Activated CD8-positive, alpha-beta memory T cell treated with anti-CD3 and anti-CD28 coated beads, Interleukin-2, amount 50 U/mL, for 24 hours (primary cell): ENCODE data around the gene MANBA.

Experiments used
- DNase-seq: peaks from one replicate; pipeline ENCODE4 v3.0.0-alpha.2; 2020; ENCODE audit errors: extremely low read depth

MANBA gene

GRCh38 chr4:102760645-102761295 lies at the start of gene MANBA:
Gene MANBA (minus strand): TSS chr4:102760968. CDS start chr4:102760894, 74 bp downstream.
- DNase-seq = peak; percentile 67

- DNase-seq = no peak
Observed at GRCh38 chr4:102809691-102810090, 48.9 kb upstream of the MANBA start.

- DNase-seq = no peak
Observed at GRCh38 chr4:102809190-102809589, 48.4 kb upstream of the MANBA start.

- DNase-seq = no peak
Observed at GRCh38 chr4:102808009-102808408, 47.2 kb upstream of the MANBA start.

- no peak for DNase-seq
Observed at GRCh38 chr4:102807345-102807744, 46.6 kb upstream of the MANBA start.

- no peak for DNase-seq
Observed at GRCh38 chr4:102799816-102800215, 39.0 kb upstream of the MANBA start.

- no peak for DNase-seq
Observed at GRCh38 chr4:102794999-102795398, 34.2 kb upstream of the MANBA start.

GRCh38 chr4:102792361-102792936 lies 31.7 kb upstream of the MANBA start:
- DNase-seq = no peak

- DNase-seq = no peak
Observed at GRCh38 chr4:102791318-102791835, 30.6 kb upstream of the MANBA start.

GRCh38 chr4:102789317-102789717 lies 28.5 kb upstream of the MANBA start:
- no peak for DNase-seq

GRCh38 chr4:102787944-102788343 lies 27.2 kb upstream of the MANBA start:
- DNase-seq = no peak

- DNase-seq = no peak
Observed at GRCh38 chr4:102787096-102787881, 26.5 kb upstream of the MANBA start.

- DNase-seq = no peak
Observed at GRCh38 chr4:102786279-102786678, 25.5 kb upstream of the MANBA start.

- DNase-seq = no peak
Observed at GRCh38 chr4:102783006-102783405, 22.2 kb upstream of the MANBA start.

GRCh38 chr4:102781570-102781969 lies 20.8 kb upstream of the MANBA start:
- DNase-seq = no peak

- no peak for DNase-seq
Observed at GRCh38 chr4:102780476-102781144, 19.8 kb upstream of the MANBA start.

- DNase-seq = no peak
Observed at GRCh38 chr4:102779204-102779603, 18.4 kb upstream of the MANBA start.

GRCh38 chr4:102778720-102779119 lies 18.0 kb upstream of the MANBA start:
- DNase-seq = no peak

- DNase-seq = no peak
Observed at GRCh38 chr4:102775805-102776204, 15.0 kb upstream of the MANBA start.

- DNase-seq = no peak
Observed at GRCh38 chr4:102774254-102774653, 13.5 kb upstream of the MANBA start.

- DNase-seq = no peak
Observed at GRCh38 chr4:102772738-102773340, 12.1 kb upstream of the MANBA start.

GRCh38 chr4:102764901-102765300 lies 4.1 kb upstream of the MANBA start:
- no peak for DNase-seq
